Ecto neural progenitor cell (in vitro differentiated cells): ENCODE measurements around the gene UFD1.
"Not testable (repeated sequence)": the region's sequence is repeated elsewhere in the genome, so short reads cannot be mapped to it uniquely, and the experiment has no call there.

ENCODE experiments used
- DNase-seq: peaks from one replicate; pipeline ENCODE4 v3.0.0-alpha.2; 2018; ENCODE audit warnings: low spot score

The UFD1 gene

GRCh38 chr22:19448739-19449421 is 30.1 kb downstream of the UFD1 start:
- DNase-seq = no peak

GRCh38 chr22:19448076-19448607 is 30.9 kb downstream of the UFD1 start:
- peak; percentile 64 for DNase-seq

GRCh38 chr22:19447330-19448075 is 31.5 kb downstream of the UFD1 start, which contains the start of gene C22orf39:
Gene C22orf39, minus strand, starts transcription at chr22:19447711. Its CDS starts 23 bp downstream, at chr22:19447688.
- DNase-seq = peak; percentile 94

GRCh38 chr22:19446603-19447329 is 32.2 kb downstream of the UFD1 start:
- DNase-seq = no peak

- DNase-seq = not testable (repeated sequence)
These were observed 33.6 kb downstream of the UFD1 start for GRCh38 chr22:19445279-19445982.

DNA sequence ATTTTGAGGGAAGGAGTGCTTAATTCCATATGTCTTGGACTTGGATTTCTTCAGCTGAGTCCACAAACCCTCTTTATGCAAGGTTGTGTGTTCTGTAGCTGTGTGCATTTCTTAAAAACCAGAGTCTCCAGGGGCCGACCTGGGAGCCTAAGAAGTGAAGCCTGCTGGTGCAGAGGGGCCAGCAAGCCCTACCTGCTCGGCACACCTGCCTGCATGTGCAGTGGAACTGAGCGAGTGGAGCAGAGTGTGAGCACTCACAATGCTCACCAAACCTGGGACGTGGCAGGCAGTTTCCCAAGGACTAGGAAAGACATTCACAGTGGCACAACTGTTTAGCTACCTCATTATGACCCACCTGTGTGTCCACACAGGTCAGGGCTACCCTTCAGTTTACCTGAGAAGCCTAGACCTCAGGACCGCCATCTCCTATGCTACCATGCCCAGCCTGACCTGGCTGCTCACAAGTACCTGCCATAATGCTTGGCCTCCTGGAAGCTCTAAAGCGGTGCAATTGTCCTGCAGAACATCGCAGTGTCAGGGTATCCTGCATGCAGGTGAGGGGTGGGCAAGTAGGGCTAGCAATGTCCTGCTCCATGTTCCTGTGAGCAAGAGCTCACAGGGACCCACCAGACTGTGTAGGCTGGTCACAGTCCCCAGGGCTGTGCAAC is 35.3 kb downstream of the UFD1 start:
- no peak for DNase-seq

DNA sequence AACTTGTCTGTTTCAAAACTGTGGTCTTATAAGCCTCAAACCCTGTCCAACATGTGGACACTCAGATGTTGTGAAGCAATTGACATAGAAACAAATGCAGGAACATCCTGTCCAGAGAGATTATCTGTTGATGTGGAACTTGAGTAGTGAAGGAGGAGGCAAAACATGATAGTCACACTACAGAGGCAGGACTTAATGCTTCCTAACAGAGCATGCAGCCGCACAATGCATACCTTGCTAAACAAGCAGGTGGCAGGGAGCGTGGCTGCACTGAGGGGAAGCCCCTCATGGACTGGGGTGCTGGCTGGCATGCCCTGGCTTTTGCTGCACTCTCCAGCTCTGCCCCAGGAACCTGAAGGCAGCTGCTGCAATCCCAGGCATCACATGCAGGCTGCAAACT is 36.8 kb downstream of the UFD1 start:
- DNase-seq = no peak

- DNase-seq = no peak
These were observed 38.4 kb downstream of the UFD1 start for GRCh38 chr22:19440411-19441195.

DNA sequence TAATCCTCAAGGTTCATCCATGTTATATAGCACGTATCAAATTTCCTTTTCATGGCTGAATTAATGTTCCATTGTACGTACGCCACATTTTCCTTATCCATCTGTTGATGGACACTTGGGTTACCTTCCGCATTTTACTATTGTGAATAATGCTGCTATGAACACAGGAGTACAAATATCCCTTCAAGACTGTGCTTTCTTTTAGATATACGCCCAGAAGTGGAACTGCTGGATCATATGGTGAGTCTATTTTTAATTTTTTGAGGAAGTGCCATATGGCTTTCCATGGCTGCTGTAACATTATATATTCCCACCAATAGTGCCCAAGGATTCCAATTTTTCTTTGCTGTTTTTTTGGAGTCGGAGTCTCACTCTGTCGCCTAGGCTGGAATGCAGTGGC is 40.7 kb downstream of the UFD1 start:
- no peak for DNase-seq

DNA sequence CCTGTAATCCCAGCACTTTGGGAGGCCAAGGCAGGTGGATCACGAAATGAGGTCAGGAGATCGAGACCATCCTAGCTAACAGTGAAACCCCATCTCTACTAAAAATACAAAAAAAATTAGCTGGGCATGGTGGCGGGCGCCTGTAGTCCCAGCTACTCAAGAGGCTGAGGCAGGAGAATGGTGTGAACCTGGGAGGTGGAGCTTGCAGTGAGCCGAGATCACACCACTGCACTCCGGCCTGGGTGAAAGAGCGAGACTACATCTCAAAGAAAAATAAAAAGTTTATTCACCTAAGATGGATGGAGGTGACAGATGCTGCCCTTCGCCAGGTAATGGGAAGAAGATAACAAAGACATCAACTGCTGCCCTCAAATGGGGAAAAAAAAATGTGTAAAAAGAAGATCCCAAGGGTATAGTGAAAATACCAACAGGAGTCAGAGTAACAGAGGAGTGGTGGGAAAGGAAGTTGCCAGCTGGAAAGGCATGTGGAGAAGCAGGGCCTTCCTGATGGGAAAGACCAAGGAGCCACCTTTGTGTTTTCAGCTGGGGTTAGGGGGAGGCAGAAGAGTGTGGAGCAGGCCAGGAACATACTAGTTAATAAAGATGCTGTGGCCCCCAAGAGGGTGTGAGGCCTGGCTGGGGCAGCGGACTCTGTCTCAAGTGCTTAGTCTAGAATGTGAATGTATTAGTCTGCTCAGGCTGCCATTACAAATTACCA is 42.4 kb downstream of the UFD1 start:
- DNase-seq = not testable (repeated sequence)

DNA sequence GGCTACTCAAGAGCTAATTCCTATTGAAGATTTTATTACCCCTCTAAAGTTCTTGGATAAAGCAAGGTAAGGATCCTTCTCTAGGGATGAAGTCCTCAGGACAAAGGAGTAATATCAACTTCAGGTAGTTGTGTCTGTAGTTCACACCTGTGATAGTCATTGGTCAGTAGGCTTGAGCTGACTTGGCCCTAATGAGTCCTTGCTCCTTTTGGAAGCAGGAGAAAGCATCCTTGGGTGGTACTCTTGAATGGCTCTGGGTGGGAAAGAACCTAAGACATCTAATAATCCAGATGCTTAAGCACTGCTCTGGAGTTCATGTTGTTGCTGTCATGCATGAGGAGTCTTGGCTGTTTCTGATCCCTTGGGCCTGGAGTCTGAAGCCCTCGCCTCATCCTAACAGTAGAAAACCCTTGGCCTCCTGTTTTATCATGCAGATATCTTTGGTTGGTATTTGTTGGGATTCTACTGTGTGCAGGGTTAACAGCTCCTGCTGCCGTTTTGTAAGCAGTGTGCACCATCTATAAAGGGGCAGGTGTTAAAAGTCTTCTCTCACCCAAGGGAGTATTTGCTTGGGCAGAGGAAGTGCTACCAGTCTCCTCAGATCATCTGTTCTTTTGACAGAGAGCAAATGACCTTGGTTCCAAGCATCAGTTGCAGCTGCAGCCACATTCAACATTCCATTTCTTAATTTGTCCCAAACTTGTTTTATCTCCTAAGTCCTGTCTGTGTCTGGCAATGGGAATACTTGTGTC is 44.0 kb downstream of the UFD1 start:
- DNase-seq = no peak

GRCh38 chr22:19434401-19434800 is 44.6 kb downstream of the UFD1 start:
- DNase-seq = no peak

DNA sequence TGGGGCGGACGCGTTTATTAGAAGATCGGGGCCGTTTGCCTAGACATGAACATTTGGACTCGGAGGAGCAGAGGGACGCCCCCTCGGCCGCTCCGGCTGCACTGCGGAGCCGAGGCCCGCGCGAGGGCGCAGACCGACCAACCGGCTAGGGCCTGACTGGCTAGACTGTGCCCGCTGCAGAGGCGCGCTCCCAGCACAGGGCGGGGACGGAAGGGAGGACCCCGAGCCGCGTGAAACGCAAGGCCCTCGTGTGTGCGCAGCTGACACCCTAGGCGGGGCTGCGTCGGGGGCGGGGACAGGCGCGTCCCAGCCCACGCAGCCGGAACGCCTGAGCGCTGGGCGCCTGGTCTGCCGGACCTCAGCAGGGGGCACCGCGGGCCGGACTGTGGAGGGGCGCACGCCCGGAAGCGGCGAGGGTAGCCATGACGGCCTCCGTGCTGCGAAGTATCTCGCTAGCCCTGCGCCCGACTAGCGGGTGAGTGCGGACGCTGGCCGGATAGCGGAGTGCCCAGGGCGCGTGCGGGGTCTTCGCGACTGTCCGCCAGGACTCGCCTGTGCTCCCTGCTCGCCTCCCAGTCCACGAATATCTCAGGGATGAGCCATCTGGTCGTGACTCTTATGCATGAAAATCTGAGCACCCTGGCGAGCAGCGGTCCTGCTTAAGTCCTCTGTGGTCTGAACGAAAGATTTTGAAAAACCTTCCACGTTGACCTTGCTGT is 46.7 kb downstream of the UFD1 start, which contains the start of gene MRPL40:
TSS of gene MRPL40 (plus strand) at position 413 of the 719 bp plus-strand sequence. CDS start at position 423, 10 bp downstream.
- peak; percentile 92 for DNase-seq

DNA sequence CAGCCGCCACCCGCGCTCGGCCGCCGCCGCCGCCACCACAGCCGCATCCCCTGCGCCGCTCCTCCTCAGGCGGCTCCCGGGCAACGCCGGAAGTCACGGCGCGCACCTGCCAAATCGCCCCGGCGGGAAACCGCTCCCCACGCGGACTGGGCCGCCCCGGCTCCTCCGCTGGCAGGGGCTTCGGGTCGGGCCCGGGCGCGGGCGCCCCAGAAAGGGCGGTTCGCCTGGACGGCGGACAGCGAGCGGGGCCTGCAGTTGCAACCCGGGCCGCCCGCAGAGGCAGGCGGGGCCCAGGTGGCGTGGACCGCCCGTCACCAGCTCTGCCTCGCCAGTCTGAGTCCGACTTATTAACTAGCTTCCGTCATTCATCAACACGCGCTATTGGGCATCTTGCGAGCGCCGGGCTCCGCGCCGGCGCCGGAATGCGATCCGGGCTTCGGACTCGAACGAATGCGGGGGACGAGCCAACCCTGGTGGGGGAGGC is 47.3 kb downstream of the UFD1 start, which contains the start of gene HIRA:
TSS of gene HIRA (minus strand) at position 85 of the 484 bp plus-strand sequence. CDS start 257 bp downstream, outside the sequence.
- DNase-seq = peak; percentile 92

DNA sequence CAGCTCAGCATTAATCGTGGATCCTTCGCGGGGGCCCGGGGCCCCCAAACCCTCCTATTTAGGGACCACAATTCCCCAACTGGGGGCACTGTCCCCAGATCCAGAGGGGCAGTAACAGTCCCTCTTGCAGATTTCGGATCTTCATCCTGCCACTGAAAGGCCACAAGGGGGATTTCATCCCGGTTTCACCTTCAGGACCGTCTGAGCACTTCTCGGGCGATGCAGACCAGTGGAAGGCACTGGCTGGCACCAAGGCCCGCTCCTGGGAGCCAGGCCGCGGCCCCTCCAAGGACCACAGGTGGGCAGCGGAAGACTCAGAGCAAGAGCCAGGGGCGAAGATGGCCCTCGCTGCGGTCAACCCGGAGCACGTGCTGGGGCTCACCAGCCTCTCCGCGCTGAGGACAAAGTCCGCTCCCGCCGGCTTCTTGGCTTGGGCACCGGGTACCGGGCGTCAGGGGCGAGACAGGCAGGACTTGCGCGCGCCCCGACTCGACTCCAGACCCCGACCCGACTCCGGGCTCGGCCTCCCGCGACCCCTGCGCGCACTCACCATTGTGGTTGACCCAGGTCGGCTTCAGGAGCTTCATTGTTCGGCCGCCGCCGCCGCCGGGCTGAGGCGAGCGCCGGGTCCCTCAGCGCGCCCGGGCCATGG is 48.0 kb downstream of the UFD1 start:
- DNase-seq = peak; percentile 66

DNA sequence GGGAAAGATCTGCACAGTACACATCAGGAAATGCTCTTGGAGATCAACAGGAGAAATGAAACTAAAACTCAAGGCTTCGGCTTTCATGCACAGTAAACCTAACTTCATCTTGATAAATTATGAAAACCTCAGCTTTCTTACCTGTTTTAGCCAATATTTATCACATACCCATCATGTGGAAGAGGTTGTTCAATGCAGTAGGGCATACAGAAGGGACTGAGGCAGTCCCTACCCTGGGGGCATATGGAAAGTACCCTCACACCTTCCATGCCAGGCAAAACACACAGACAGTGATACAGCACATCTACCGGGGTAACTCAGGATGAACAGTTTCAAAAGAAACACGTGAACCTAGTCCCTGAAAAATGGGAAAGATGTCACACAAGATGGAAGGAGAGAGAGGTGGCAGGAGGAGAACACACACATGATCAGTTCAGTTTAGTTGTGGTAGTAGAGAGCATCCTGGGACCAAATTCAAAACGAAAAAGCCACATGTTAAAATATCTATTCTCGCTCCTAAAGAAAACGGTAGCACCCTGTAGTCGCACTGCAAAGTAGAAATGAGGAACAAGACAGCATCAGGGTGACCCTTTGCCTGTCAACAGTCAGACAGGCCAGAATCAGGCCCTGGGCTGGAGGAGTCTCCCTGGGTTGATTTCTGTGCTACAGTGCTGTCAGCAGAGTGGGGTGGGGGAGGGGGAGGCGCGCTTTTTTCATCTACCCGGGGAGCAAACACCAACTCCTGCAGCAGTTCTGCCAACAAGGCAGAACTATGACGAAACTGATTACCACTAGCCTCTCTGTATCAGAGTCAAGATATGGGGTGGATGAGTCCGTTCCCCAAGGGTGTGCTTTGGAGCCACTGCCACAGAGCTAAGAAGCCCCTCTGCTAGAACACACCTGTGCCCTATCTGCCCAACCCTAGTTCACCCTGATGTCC is 48.8 kb downstream of the UFD1 start:
- DNase-seq = no peak
